Ishikawa (cell line): ENCODE results near the gene COG2.

ENCODE experiments used
- CEBPB ChIP-seq: IDR thresholded peaks from 2 replicates; pipeline ENCODE4 v1.6.1; 2012
- CREB1 ChIP-seq: IDR thresholded peaks from 2 replicates; pipeline ENCODE4 v1.6.1; 2012; ENCODE audit warnings: low read depth
- EGR1 ChIP-seq: IDR thresholded peaks from 2 replicates; pipeline ENCODE4 v1.6.1; 2012
- EP300 ChIP-seq: IDR thresholded peaks from 2 replicates; pipeline ENCODE4 v1.6.1; 2012; ENCODE audit warnings: borderline replicate concordance
- FOXM1 ChIP-seq: IDR thresholded peaks from 2 replicates; pipeline ENCODE4 v1.6.1; 2012; ENCODE audit warnings: low read depth, borderline replicate concordance
- NFIC ChIP-seq: IDR thresholded peaks from 2 replicates; pipeline ENCODE4 v1.6.1; 2012
- RAD21 ChIP-seq: IDR thresholded peaks from 2 replicates; pipeline ENCODE4 v1.6.1; 2012; ENCODE audit warnings: low read depth
- TAF1 ChIP-seq: IDR thresholded peaks from 2 replicates; pipeline ENCODE4 v1.6.1; 2012; ENCODE audit warnings: low read depth, mild to moderate bottlenecking
- TCF12 ChIP-seq: IDR thresholded peaks from 2 replicates; pipeline ENCODE4 v1.6.1; 2012; ENCODE audit warnings: low read depth
- TEAD4 ChIP-seq: IDR thresholded peaks from 2 replicates; pipeline ENCODE4 v1.6.1; 2012
- YY1 ChIP-seq: IDR thresholded peaks from 2 replicates; pipeline ENCODE4 v1.6.1; 2012; ENCODE audit warnings: low read depth
- ZBTB7A ChIP-seq: IDR thresholded peaks from 2 replicates; pipeline ENCODE4 v1.6.1; 2012; ENCODE audit warnings: low read depth
- TF ChIP-seq, protein P1 (sequence below): IDR thresholded peaks from 2 replicates; pipeline ENCODE4 v1.6.1; 2012
- TF ChIP-seq, protein P2 (sequence below): IDR thresholded peaks from 2 replicates; pipeline ENCODE4 v1.6.1; 2012
- TF ChIP-seq, protein P3 (sequence below): IDR thresholded peaks from 2 replicates; pipeline ENCODE4 v1.6.1; 2012; ENCODE audit warnings: low read depth, mild to moderate bottlenecking

The COG2 gene

DNA sequence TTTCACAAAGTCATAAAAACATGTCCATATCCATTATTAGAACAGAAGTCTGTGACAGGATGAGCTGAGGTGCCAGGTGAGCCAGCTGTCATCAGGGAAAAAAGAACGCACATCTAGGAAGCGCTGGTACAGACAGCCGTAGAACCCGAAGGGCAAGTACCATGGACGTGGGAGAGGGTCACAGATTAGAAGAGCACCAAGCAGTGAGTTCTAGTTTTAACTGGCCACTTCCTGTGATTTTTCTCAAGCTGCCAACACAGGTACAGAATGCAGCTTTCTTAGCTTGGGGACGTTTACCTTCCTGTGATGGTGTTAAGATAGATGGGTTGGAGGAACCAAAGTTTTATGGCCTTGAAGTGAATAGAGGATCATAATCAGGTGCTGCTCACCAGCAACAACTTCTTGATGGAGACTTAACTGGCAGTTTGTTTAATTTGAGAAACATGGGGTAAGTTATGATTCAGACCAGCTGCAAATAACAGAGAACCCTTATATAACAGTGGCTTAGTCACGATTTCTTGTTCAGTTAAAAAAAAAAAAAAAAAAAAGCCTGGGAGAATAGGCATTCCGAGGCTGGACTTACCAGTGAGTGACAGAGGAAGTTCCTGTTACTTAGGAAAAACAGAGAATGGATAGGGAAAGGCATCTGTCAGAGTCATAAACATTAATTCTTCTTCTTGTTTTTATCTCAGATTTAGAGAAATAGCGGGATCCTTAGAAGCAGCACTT lies 40.8 kb downstream of the COG2 start:
- TF ChIP-seq EP300 (no peak), TEAD4 (no peak), CREB1 (no peak), YY1 (no peak), EGR1 (no peak), TCF12 (no peak)

DNA sequence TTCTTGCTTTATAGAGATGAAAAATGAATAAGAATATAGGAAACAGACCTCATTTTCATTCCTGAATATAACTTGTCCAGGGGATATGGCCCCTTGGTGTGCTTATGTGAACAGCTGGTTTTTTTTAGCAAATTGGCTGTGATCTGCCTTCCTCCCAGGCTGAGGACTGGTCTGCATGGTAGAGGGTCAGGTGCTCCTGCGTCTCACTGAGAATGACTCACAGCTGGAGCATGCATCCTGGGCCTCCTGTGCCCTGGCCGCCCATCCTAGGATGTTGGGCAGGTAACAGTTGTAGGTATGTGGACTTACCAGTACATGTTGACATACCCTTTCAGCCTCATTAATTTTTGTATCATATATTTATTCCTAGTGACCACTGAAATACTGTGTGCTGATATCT lies 41.9 kb downstream of the COG2 start:
- TF ChIP-seq, protein P1, sequence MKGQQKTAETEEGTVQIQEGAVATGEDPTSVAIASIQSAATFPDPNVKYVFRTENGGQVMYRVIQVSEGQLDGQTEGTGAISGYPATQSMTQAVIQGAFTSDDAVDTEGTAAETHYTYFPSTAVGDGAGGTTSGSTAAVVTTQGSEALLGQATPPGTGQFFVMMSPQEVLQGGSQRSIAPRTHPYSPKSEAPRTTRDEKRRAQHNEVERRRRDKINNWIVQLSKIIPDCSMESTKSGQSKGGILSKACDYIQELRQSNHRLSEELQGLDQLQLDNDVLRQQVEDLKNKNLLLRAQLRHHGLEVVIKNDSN: peak; percentile 64
- TF ChIP-seq EGR1 (no peak), TEAD4 (peak; percentile 11; the same call in 1 of the 2 replicates)

DNA sequence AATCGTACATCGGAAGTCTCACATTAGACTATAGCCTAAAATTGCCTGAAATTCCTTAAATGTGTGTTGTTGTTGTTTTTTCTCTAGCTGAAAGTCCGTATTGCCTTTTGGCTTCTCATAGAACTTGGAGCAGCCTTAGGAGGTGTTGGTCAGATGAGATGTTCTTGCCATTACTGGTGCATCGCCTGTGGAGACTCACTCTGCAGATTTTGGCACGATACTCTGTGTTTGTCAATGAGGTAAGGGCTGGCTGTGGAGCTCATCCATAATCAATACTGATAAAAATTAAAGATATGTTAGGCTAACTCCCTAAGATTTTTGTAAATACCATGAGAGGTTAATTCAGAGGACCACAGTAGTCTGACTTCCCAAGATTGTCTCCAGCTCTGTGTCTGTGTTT lies 42.7 kb downstream of the COG2 start:
- TF ChIP-seq, protein P2, sequence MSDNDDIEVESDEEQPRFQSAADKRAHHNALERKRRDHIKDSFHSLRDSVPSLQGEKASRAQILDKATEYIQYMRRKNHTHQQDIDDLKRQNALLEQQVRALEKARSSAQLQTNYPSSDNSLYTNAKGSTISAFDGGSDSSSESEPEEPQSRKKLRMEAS: no peak
- no peak for TF ChIP-seq NFIC
- TF ChIP-seq CREB1: no peak
- TF ChIP-seq EGR1: no peak
- no peak for TF ChIP-seq YY1
- TF ChIP-seq EP300: no peak
- no peak for TF ChIP-seq RAD21
- TF ChIP-seq TCF12: no peak
- TF ChIP-seq, protein P3, sequence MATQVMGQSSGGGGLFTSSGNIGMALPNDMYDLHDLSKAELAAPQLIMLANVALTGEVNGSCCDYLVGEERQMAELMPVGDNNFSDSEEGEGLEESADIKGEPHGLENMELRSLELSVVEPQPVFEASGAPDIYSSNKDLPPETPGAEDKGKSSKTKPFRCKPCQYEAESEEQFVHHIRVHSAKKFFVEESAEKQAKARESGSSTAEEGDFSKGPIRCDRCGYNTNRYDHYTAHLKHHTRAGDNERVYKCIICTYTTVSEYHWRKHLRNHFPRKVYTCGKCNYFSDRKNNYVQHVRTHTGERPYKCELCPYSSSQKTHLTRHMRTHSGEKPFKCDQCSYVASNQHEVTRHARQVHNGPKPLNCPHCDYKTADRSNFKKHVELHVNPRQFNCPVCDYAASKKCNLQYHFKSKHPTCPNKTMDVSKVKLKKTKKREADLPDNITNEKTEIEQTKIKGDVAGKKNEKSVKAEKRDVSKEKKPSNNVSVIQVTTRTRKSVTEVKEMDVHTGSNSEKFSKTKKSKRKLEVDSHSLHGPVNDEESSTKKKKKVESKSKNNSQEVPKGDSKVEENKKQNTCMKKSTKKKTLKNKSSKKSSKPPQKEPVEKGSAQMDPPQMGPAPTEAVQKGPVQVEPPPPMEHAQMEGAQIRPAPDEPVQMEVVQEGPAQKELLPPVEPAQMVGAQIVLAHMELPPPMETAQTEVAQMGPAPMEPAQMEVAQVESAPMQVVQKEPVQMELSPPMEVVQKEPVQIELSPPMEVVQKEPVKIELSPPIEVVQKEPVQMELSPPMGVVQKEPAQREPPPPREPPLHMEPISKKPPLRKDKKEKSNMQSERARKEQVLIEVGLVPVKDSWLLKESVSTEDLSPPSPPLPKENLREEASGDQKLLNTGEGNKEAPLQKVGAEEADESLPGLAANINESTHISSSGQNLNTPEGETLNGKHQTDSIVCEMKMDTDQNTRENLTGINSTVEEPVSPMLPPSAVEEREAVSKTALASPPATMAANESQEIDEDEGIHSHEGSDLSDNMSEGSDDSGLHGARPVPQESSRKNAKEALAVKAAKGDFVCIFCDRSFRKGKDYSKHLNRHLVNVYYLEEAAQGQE: no peak
- TF ChIP-seq ZBTB7A: no peak
- no peak for TF ChIP-seq CEBPB

DNA sequence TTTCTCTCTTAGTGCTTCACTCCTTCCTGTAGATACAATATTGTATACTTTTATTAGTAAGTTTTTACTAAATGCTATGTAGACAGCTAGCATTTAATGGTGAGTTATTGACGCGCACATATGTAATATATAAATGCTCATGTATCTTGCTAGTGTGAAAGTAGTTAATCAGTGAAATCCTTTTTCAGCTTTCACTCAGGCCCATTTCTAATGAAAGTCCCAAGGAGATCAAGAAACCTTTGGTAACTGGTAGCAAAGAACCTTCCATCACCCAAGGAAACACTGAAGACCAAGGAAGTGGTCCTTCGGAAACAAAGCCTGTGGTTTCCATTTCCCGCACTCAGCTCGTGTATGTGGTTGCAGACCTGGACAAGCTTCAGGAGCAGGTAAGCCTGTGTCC lies 44.5 kb downstream of the COG2 start:
- TF ChIP-seq, protein P1: no peak
- TF ChIP-seq CEBPB (no peak), TAF1 (no peak), EGR1 (no peak), TEAD4 (no peak)

DNA sequence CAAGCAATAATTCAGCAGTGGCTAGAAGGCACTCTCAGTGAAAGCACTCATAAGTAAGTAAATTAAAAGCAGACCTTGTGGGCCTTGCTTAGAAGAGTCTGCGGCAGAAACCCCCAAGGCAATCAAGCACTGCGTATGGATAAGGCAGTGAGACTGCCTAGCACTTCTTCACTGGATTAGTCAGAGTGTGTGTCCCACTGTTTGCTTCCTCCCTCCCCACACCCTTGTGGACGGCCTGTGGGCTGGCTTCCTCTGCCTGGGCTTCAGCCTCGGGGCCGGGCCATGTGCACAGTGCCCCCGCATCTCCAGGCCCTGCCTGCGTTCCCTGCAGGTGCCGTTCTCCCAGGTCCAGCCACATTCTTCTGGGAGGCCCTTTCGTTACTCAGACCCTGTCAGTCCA lies 47.8 kb downstream of the COG2 start:
- no peak for TF ChIP-seq NFIC
- TF ChIP-seq, protein P2: no peak
- no peak for TF ChIP-seq CREB1
- no peak for TF ChIP-seq TAF1
- no peak for TF ChIP-seq EGR1
- TF ChIP-seq ZBTB7A: no peak
- TF ChIP-seq FOXM1: no peak

DNA sequence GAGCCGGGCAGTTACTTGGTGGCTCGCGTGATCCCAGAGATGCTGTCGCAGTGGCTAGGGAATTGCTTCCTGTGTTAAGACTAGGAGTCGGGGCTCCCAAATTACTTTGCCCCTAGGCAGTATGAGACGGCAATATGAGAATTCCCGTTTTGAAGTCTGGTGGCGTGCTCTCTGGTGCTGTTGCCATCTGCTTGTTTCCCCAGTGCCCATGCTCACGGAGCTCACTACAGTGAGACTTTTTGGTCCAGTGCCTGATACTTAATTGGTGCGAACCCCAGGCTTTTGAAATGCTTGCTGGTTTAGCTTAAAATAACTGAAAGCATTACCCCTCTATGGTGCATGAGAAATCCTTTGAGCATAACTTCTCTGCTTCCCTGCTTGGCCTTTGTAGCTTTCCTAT lies 49.3 kb downstream of the COG2 start:
- TF ChIP-seq RAD21 (no peak), TCF12 (no peak), YY1 (no peak), NFIC (no peak), CEBPB (no peak), FOXM1 (no peak), CREB1 (no peak)
- TF ChIP-seq, protein P2: no peak
- TF ChIP-seq, protein P1: no peak
- TF ChIP-seq, protein P3: no peak
